ENCODE data around the gene PRCC. TPM values are rescaled to one million over a fixed set of nuclear protein-coding genes. Genes with fewer than 3 reads are reported as not detected.
A peak's percentile ranks its signal among the peaks of the same experiment; 100 is the strongest.

The PRCC gene
- total and polyA plus RNA-seq, 5 donors from 2014 or later = 35.5 to 67.8 (median 36.8) TPM

DNA sequence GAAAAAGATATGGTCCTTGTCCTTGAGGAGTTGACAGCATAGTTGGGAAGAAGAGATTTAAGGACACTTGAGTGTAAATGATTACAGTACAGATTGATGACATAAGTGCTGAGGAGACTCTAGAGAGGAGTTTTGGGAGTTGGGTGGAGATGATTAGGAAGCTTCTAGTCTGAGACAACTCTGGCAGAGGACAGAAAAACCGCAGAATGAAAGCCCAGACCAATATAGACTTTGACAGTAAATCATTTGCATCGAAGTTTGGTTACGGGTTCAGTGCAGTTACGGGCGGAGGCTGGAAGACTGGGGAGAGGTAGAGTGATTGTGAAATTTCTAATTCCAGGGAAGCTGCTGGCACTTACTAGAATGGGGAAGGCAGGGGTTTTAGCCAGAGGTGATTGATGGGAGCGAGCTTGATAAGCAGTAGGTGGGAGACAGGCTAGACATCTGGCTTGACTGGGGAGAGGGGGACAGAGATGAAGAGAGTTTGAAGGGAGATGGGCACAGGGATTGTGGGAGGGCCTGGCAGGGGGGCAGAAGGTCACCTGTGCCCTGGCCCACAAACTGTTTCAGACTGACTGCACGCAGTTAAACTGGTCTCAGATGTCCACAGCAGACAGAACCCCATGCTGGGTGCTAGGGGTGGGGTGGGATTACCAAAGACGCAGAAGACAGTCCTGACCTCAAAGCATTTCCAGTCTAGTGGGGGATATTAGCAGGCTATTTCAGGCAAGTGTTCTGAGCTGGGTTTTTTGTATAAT is 29.2 kb downstream of the PRCC start:
- ATAC-seq (ENCODE audit: low read depth in 2 of 2) (no peak), DNase-seq (no peak)
- Mint-ChIP-seq H3K4me3 (no peak overlapping the region), H3K9me3 (no peaks in the 10 kb centered on the region), H3K27me3 (no peaks in the 10 kb centered on the region), H3K27ac (peak overlapping the region; percentile 2 to 13 (median 12)), H3K4me1 (peaks cover 5 to 10% (median 9%) of the 10 kb centered on the region in 4 donors), H3K36me3 (peaks cover 48% of the 10 kb centered on the region)
- Histone ChIP-seq H3K4me3 (ENCODE audit: low read depth, low read length) (no peak overlapping the region), H3K27me3 (ENCODE audit: control insufficient read depth, insufficient read depth, low read length) (no peaks in the 10 kb centered on the region), H3K36me3 (ENCODE audit: control insufficient read depth, insufficient read depth, low read length) (peaks cover 83% of the 10 kb centered on the region), H3K9me3 (ENCODE audit: control insufficient read depth in 2 of 2, low read length in 2 of 2) (no peaks in the 10 kb centered on the region), H3K27ac (ENCODE audit: insufficient read depth, low read length, poor library complexity, severe bottlenecking) (no peak overlapping the region), H3K4me1 (ENCODE audit: control insufficient read depth, insufficient read depth, low read length, poor library complexity, severe bottlenecking) (peaks cover 9% of the 10 kb centered on the region)

DNA sequence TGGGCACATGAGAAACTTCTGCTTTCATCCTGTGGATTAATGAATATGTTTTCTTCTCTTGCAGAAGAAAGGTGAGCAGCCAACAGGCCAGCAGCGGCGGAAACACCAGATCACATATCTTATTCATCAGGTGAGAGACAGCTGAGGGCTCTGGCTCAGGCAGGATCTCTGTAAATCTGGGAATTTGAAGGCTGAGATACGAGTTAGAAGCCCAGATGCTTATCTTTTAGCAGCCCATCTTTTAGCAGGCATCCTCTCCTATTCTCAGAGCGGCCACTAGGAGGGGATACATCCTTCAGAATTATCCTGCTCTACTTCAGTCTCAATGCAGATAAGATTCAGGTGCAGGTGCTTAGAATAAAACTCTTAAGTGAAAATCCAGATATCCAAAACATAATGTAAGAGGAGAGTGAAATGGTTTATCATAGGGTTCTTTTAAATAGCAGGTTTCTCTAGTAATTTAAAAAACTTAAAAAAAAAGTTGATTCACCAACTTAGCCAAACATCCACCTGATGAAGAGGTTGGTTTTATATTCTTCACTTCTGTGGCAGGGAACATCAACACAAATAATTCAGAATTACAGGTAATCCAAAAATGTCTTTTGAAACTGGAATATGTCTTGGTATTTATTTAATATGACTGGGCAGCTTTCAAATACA is 30.0 kb downstream of the PRCC start:
- Histone ChIP-seq H3K36me3 (ENCODE audit: control insufficient read depth, insufficient read depth, low read length) (peaks cover 75% of the 10 kb centered on the region), H3K4me3 (ENCODE audit: low read depth, low read length) (no peak overlapping the region), H3K9me3 (ENCODE audit: control insufficient read depth in 2 of 2, low read length in 2 of 2) (no peaks in the 10 kb centered on the region), H3K27me3 (ENCODE audit: control insufficient read depth, insufficient read depth, low read length) (no peaks in the 10 kb centered on the region), H3K27ac (ENCODE audit: insufficient read depth, low read length, poor library complexity, severe bottlenecking) (no peak overlapping the region), H3K4me1 (ENCODE audit: control insufficient read depth, insufficient read depth, low read length, poor library complexity, severe bottlenecking) (peaks cover 15% of the 10 kb centered on the region)
- H3K27me3 Mint-ChIP-seq = no peaks in the 10 kb centered on the region
- H3K4me3 Mint-ChIP-seq = peak overlapping the region in 1 of 4 donors; percentile 13
- H3K4me1 Mint-ChIP-seq = peaks cover 9 to 13% (median 11%) of the 10 kb centered on the region in 4 donors
- ATAC-seq (ENCODE audit: low read depth in 2 of 2) (peak; percentile 71 to 81), DNase-seq (peak; percentile 45 to 81 (median 70))
- H3K9me3 Mint-ChIP-seq = no peaks in the 10 kb centered on the region
- H3K27ac Mint-ChIP-seq = no peak overlapping the region
- H3K36me3 Mint-ChIP-seq = peaks cover 47% of the 10 kb centered on the region

DNA sequence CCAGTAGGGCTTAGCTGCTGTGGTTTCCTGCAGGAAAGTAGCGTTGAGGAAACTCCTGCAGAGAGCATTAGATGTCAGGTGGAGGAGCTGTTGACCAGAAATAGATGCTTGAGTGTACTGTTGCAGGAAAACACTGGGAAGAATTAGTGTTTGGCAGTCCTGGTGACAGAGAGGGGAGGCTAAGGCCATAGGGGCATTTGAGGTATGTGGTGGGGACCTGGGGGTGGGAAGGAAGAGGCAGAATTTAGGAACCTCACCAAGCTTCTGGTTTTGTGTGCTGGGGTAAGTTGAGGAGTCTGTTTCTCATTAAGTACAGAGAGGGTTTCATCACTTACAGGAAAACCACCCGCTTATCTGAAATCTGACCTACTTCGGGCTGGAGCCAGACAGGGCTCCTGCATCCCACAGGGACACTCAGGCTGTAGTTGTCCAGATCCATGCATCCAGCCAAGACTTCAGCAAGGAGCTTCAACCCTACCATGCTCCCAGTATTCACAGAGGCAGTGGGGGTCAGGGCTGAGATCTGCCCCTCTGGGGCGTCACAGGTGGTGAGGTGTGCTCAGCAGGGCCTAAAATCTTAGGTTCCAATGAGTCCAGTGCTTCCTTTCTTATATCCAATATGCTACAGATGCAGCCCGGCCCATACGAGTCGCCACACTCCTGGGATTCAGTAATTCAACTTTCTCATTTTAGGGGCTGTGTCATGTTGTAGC is 34.2 kb downstream of the PRCC start:
- Histone ChIP-seq H3K4me3 (ENCODE audit: low read depth, low read length) (no peak overlapping the region), H3K9me3 (ENCODE audit: control insufficient read depth in 2 of 2, low read length in 2 of 2) (no peaks in the 10 kb centered on the region), H3K27ac (ENCODE audit: insufficient read depth, low read length, poor library complexity, severe bottlenecking) (no peak overlapping the region), H3K4me1 (ENCODE audit: control insufficient read depth, insufficient read depth, low read length, poor library complexity, severe bottlenecking) (peaks cover 15% of the 10 kb centered on the region), H3K36me3 (ENCODE audit: control insufficient read depth, insufficient read depth, low read length) (peaks cover 44% of the 10 kb centered on the region), H3K27me3 (ENCODE audit: control insufficient read depth, insufficient read depth, low read length) (no peaks in the 10 kb centered on the region)
- Mint-ChIP-seq H3K36me3 (peaks cover 30% of the 10 kb centered on the region), H3K27me3 (no peaks in the 10 kb centered on the region), H3K4me3 (peak overlapping the region in 1 of 4 donors; percentile 69), H3K9me3 (no peaks in the 10 kb centered on the region), H3K4me1 (peaks cover 11 to 26% (median 14%) of the 10 kb centered on the region in 4 donors), H3K27ac (peak overlapping the region; percentile 39 to 86 (median 65))
- DNase-seq (no peak), ATAC-seq (ENCODE audit: low read depth in 2 of 2) (no peak)

DNA sequence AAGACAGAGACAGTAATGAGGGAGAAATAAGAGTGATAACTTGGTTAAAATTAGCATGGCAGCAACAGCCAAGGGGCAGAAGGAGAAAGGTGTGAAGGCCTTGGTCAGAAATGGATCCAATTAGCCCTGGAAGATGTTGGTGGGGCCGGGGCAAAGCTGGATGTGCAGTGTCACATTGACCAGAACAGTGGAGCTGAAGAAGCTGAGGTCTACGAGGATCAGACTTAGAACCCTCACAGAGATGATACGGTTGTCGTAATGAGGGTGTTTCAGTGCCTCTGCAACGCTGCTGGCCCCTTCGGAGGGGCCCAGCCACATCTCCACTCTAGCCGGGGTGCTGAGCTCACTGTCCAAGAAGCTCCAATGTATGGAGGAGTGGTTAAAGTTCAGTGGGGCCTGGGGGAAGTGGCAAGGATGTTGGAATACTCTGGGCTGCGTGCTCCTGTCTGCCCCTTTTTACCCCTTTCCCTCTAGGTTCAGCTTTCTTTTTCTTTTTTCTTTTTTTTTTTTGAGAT is 35.1 kb downstream of the PRCC start:
- H3K27me3 ChIP-seq (ENCODE audit: control insufficient read depth, insufficient read depth, low read length) = no peaks in the 10 kb centered on the region
- Mint-ChIP-seq H3K4me1 (peaks cover 7 to 32% (median 16%) of the 10 kb centered on the region in 4 donors), H3K9me3 (no peaks in the 10 kb centered on the region), H3K27me3 (no peaks in the 10 kb centered on the region), H3K36me3 (peaks cover 34% of the 10 kb centered on the region), H3K27ac (peak overlapping the region; percentile 29 to 46 (median 39)), H3K4me3 (peak overlapping the region in 2 of 4 donors; percentile 54 to 68)
- no peaks in the 10 kb centered on the region for H3K9me3 ChIP-seq (ENCODE audit: control insufficient read depth in 2 of 2, low read length in 2 of 2)
- ATAC-seq (ENCODE audit: low read depth in 2 of 2) = no peak
- peaks cover 15% of the 10 kb centered on the region for H3K4me1 ChIP-seq (ENCODE audit: control insufficient read depth, insufficient read depth, low read length, poor library complexity, severe bottlenecking)
- no peak for DNase-seq
- H3K27ac ChIP-seq (ENCODE audit: insufficient read depth, low read length, poor library complexity, severe bottlenecking) = no peak overlapping the region
- H3K4me3 ChIP-seq (ENCODE audit: low read depth, low read length) = no peak overlapping the region
- H3K36me3 ChIP-seq (ENCODE audit: control insufficient read depth, insufficient read depth, low read length) = peaks cover 42% of the 10 kb centered on the region

DNA sequence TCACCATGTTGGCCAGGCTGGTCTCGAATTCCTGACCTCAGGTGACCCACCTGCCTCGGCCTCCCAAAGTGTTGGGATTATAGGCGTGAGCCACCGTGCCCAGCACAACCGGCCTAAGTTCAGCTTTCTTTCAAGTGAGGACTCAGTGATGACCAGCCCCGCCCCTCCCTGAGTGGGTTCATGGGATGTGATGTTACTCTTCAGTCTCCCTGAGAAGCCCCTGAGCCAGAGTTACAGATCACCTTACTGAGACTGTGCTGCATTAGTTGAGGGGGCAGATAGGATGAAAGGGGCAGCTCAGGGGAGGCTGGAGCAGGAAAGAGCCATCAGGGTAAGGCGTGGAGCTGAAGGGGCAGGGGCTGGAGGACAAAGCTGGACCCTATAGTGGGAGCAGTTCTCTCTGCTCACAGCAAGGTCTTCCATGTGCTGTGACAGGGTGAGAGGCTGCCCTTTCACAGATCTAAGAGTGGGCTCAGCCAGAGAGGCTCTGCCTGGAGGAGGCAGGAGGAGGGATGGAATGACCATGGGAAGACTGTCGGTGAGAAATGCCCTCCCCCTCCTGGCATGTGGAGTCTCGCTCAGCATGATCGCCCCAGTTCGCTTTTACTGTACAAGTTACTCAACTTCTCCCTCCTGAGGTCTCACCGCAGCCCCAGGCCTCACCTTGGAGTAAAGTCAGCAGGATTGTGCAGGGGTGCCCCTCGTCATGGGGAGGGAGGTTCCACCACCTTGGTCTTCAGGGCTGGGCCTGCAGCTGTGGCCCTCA is 35.9 kb downstream of the PRCC start:
- Mint-ChIP-seq H3K36me3 (peaks cover 41% of the 10 kb centered on the region), H3K9me3 (no peaks in the 10 kb centered on the region), H3K27ac (peak overlapping the region; percentile 52 to 88 (median 71)), H3K4me1 (peaks cover 6 to 40% (median 24%) of the 10 kb centered on the region in 4 donors), H3K27me3 (no peaks in the 10 kb centered on the region), H3K4me3 (peak overlapping the region in 1 of 4 donors; percentile 29)
- Histone ChIP-seq H3K27me3 (ENCODE audit: control insufficient read depth, insufficient read depth, low read length) (no peaks in the 10 kb centered on the region), H3K4me3 (ENCODE audit: low read depth, low read length) (no peak overlapping the region), H3K9me3 (ENCODE audit: control insufficient read depth in 2 of 2, low read length in 2 of 2) (no peaks in the 10 kb centered on the region), H3K36me3 (ENCODE audit: control insufficient read depth, insufficient read depth, low read length) (peaks cover 38% of the 10 kb centered on the region), H3K27ac (ENCODE audit: insufficient read depth, low read length, poor library complexity, severe bottlenecking) (no peak overlapping the region), H3K4me1 (ENCODE audit: control insufficient read depth, insufficient read depth, low read length, poor library complexity, severe bottlenecking) (peaks cover 15% of the 10 kb centered on the region)
- ATAC-seq (ENCODE audit: low read depth in 2 of 2) (no peak), DNase-seq (no peak)

DNA sequence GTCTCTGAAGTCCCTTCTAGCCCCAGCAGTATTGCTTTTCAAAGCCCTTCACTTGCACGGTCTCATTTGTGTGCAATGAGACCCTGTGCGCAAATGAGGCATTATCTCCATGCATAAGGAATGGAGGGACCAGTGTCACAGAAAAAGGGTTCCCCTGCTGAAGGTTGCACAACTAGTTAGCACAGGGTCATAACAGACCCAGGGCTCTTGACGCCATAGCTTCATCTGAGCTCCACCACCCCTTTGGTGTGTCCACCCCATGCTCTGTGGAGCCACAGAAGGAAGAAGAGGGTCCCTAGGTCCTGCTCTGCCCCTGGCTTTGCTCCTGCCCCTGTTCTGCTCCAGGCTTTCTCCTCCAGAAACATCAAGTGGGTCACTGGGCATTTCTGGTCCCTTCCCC is 36.7 kb downstream of the PRCC start:
- H3K4me3 Mint-ChIP-seq = no peak overlapping the region
- no peak overlapping the region for H3K27ac ChIP-seq (ENCODE audit: insufficient read depth, low read length, poor library complexity, severe bottlenecking)
- no peaks in the 10 kb centered on the region for H3K27me3 ChIP-seq (ENCODE audit: control insufficient read depth, insufficient read depth, low read length)
- no peak for DNase-seq
- no peaks in the 10 kb centered on the region for H3K9me3 Mint-ChIP-seq
- no peaks in the 10 kb centered on the region for H3K9me3 ChIP-seq (ENCODE audit: control insufficient read depth in 2 of 2, low read length in 2 of 2)
- no peak for ATAC-seq (ENCODE audit: low read depth in 2 of 2)
- peak overlapping the region; percentile 26 to 92 (median 88) for H3K27ac Mint-ChIP-seq
- H3K4me1 Mint-ChIP-seq = peaks cover 6 to 47% (median 27%) of the 10 kb centered on the region in 4 donors
- H3K4me3 ChIP-seq (ENCODE audit: low read depth, low read length) = no peak overlapping the region
- H3K4me1 ChIP-seq (ENCODE audit: control insufficient read depth, insufficient read depth, low read length, poor library complexity, severe bottlenecking) = peaks cover 15% of the 10 kb centered on the region
- H3K27me3 Mint-ChIP-seq = no peaks in the 10 kb centered on the region
- H3K36me3 ChIP-seq (ENCODE audit: control insufficient read depth, insufficient read depth, low read length) = peaks cover 42% of the 10 kb centered on the region
- peaks cover 41% of the 10 kb centered on the region for H3K36me3 Mint-ChIP-seq
